OCI-LY7 (cell line): Measurements from ENCODE around the gene TEX14.

Source experiments
- CTCF ChIP-seq: fragments of 200-600 bp; sonication (generic); conservative IDR thresholded peaks from 2 replicates; pipeline ENCODE4 v1.5.1; 2014; ENCODE audit warnings: mild to moderate bottlenecking, antibody characterized with exemption, low read length, moderate library complexity, mixed read lengths
- EZH2phosphoT487 ChIP-seq: fragments of 200-600 bp; sonication (generic); IDR thresholded peaks from 2 replicates; pipeline ENCODE4 v1.6.1; 2018; ENCODE audit warnings: low read depth, borderline replicate concordance, mild to moderate bottlenecking, mixed run types, antibody characterized with exemption, low read length, moderate library complexity, mixed read lengths

- TF ChIP-seq CTCF (peak; percentile 35; the same call in 1 of the 2 replicates), EZH2phosphoT487 (no peak)
These were observed 100.4 kb downstream of the TEX14 start for GRCh38 chr17:58591455-58591854.
